ENCODE data around the gene USP35.

Gene USP35

DNA sequence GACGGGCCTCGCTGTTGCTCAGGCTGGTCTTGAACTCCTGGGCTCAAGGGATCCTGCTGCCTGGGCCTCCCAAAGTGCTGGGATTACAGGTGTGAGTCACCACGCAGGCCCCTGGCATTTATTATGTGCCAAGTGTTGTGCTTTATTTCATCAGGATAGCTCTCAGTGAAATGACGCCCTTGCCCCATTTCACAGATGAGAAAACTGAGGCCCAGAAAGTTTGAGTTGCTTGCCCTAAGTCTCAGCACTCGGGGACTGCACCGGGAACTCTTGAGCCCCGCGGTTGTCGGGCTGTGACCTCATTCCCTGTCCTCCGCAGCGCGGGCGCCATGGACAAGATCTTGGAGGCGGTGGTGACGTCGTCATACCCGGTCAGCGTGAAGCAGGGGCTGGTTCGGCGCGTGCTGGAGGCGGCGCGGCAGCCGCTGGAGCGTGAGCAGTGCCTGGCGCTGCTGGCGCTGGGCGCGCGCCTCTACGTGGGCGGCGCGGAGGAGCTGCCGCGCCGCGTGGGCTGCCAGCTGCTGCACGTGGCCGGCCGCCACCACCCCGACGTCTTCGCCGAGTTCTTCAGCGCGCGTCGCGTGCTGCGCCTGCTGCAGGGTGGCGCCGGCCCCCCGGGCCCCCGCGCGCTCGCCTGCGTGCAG lies 7.3 kb downstream of the USP35 start:
- no peak overlapping the region for H3K27ac ChIP-seq (ENCODE audit: low read depth, low read length)
- H3K4me1 ChIP-seq (ENCODE audit: control insufficient read depth in 5 of 5, insufficient read depth in 5 of 5, low read length in 5 of 5) = peaks cover 0 to 21% (median 12%) of the 10 kb centered on the region in 5 donors
- H3K9me3 ChIP-seq (ENCODE audit: control insufficient read depth in 5 of 5, low read length in 5 of 5) = no peaks in the 10 kb centered on the region
- no peak overlapping the region for H3K4me3 ChIP-seq (ENCODE audit: low read depth in 1 of 5, low read length in 5 of 5)
- no peaks in the 10 kb centered on the region for H3K27me3 ChIP-seq (ENCODE audit: control insufficient read depth in 5 of 5, insufficient read depth in 4 of 5, low read length in 5 of 5)
- no peak overlapping the region for H3K9ac ChIP-seq (ENCODE audit: low read length in 5 of 5)
- peaks cover 0 to 41% (median 23%) of the 10 kb centered on the region in 5 donors for H3K36me3 ChIP-seq (ENCODE audit: control insufficient read depth in 5 of 5, insufficient read depth in 5 of 5, low read length in 5 of 5)

DNA sequence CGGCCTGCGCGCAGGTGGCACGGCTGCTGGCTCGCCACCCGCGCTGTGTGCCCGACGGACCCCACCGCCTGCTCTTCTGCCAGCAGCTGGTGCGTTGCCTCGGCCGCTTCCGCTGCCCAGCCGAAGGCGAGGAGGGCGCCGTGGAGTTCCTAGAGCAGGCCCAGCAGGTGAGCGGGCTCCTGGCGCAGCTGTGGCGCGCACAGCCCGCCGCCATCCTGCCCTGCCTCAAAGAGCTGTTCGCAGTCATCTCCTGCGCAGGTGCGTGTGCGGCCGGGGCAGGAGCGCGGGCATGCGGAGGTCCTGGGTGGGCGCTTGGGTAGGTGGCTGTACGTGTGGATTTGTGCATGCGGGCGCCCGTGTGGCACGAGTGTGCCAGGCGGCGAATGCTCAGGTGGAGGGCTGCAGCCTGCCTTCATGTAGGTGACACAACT lies 8.0 kb downstream of the USP35 start:
- no peak overlapping the region for H3K27ac ChIP-seq (ENCODE audit: low read depth, low read length)
- peaks cover 0 to 20% (median 12%) of the 10 kb centered on the region in 5 donors for H3K4me1 ChIP-seq (ENCODE audit: control insufficient read depth in 5 of 5, insufficient read depth in 5 of 5, low read length in 5 of 5)
- H3K9ac ChIP-seq (ENCODE audit: low read length in 5 of 5) = no peak overlapping the region
- no peak overlapping the region for H3K4me3 ChIP-seq (ENCODE audit: low read depth in 1 of 5, low read length in 5 of 5)
- no peaks in the 10 kb centered on the region for H3K27me3 ChIP-seq (ENCODE audit: control insufficient read depth in 5 of 5, insufficient read depth in 4 of 5, low read length in 5 of 5)
- H3K36me3 ChIP-seq (ENCODE audit: control insufficient read depth in 5 of 5, insufficient read depth in 5 of 5, low read length in 5 of 5) = peaks cover 0 to 48% (median 26%) of the 10 kb centered on the region in 5 donors
- no peaks in the 10 kb centered on the region for H3K9me3 ChIP-seq (ENCODE audit: control insufficient read depth in 5 of 5, low read length in 5 of 5)

DNA sequence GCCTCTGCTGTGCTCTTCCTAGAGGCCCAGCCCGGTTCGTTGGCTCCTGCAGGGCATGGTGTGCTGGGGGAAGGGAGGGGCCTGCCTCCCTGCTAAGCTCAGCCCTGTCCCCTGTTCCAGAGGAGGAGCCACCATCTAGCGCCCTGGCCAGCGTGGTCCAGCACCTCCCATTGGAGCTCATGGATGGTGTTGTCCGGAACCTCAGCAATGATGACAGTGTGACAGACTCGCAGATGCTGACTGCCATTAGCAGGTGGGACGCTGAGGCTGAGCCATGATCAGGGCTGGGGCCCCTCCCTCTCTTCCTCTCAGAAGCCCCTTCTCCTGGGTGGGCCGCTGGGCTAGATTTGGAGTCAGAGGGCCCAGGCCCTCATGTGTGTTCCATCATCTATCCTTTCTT lies 9.1 kb downstream of the USP35 start:
- Histone ChIP-seq H3K4me3 (ENCODE audit: low read depth in 1 of 5, low read length in 5 of 5) (no peak overlapping the region), H3K4me1 (ENCODE audit: control insufficient read depth in 5 of 5, insufficient read depth in 5 of 5, low read length in 5 of 5) (peaks cover 0 to 11% (median 5%) of the 10 kb centered on the region in 5 donors), H3K9me3 (ENCODE audit: control insufficient read depth in 5 of 5, low read length in 5 of 5) (no peaks in the 10 kb centered on the region), H3K27ac (ENCODE audit: low read depth, low read length) (no peak overlapping the region), H3K9ac (ENCODE audit: low read length in 5 of 5) (no peak overlapping the region), H3K27me3 (ENCODE audit: control insufficient read depth in 5 of 5, insufficient read depth in 4 of 5, low read length in 5 of 5) (no peaks in the 10 kb centered on the region), H3K36me3 (ENCODE audit: control insufficient read depth in 5 of 5, insufficient read depth in 5 of 5, low read length in 5 of 5) (peaks cover 0 to 48% (median 26%) of the 10 kb centered on the region in 5 donors)

DNA sequence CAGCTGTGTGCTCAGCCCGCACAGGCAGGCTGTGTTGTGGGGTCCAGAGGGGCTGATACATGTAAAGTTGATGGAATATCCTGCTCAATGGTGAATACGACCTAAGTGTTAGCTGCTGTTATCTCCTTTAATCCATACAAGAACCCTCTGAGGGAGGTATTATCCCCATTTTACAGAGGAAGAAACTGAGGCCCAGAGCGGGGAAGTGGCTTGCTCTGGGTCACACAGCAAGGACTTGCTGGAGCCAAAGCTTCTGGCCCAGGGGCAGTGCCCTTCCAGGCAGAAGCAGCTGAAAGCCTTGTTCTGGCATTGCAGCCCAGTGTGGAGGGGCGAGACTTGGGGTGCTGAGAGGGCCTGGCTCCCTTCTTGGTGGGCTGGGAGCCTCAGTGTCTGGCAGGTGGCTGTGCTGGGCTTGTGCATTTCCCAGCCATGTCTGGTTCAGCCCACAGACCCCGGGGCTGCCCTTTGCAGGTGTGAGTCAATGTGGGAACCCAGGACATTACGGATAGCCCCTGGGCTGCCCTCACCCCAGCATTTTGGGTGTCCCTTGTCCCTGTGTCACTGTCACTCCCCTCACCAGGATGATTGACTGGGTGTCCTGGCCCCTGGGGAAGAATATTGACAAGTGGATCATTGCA lies 10.4 kb downstream of the USP35 start:
- H3K36me3 ChIP-seq (ENCODE audit: control insufficient read depth in 5 of 5, insufficient read depth in 5 of 5, low read length in 5 of 5) = peaks cover 0 to 48% (median 24%) of the 10 kb centered on the region in 5 donors
- H3K4me3 ChIP-seq (ENCODE audit: low read depth in 1 of 5, low read length in 5 of 5) = no peak overlapping the region
- no peak overlapping the region for H3K9ac ChIP-seq (ENCODE audit: low read length in 5 of 5)
- H3K27ac ChIP-seq (ENCODE audit: low read depth, low read length) = no peak overlapping the region
- peaks cover 0 to 5% (median 0%) of the 10 kb centered on the region in 5 donors for H3K4me1 ChIP-seq (ENCODE audit: control insufficient read depth in 5 of 5, insufficient read depth in 5 of 5, low read length in 5 of 5)
- no peaks in the 10 kb centered on the region for H3K27me3 ChIP-seq (ENCODE audit: control insufficient read depth in 5 of 5, insufficient read depth in 4 of 5, low read length in 5 of 5)
- no peaks in the 10 kb centered on the region for H3K9me3 ChIP-seq (ENCODE audit: control insufficient read depth in 5 of 5, low read length in 5 of 5)

DNA sequence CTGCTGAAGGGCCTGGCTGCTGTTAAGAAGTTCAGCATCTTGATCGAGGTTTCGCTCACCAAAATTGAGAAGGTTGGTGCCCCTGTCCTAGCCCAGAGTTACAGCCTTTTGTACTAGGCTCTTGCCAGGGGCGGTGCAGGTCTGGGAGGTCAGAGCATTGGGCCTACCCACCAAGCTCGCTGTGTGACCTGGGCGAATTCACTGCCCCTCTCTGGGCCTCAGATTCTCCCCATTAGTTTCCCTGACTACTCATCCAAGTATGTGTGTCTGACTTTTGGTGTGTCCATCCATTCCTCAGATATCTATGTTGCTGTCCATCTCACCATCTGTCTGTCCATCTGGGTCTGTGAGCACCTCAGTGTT lies 10.9 kb downstream of the USP35 start:
- no peaks in the 10 kb centered on the region for H3K27me3 ChIP-seq (ENCODE audit: control insufficient read depth in 5 of 5, insufficient read depth in 4 of 5, low read length in 5 of 5)
- no peaks in the 10 kb centered on the region for H3K9me3 ChIP-seq (ENCODE audit: control insufficient read depth in 5 of 5, low read length in 5 of 5)
- H3K36me3 ChIP-seq (ENCODE audit: control insufficient read depth in 5 of 5, insufficient read depth in 5 of 5, low read length in 5 of 5) = peaks cover 0 to 49% (median 24%) of the 10 kb centered on the region in 5 donors
- peaks cover 0 to 5% (median 0%) of the 10 kb centered on the region in 5 donors for H3K4me1 ChIP-seq (ENCODE audit: control insufficient read depth in 5 of 5, insufficient read depth in 5 of 5, low read length in 5 of 5)
- H3K27ac ChIP-seq (ENCODE audit: low read depth, low read length) = no peak overlapping the region
- no peak overlapping the region for H3K9ac ChIP-seq (ENCODE audit: low read length in 5 of 5)
- no peak overlapping the region for H3K4me3 ChIP-seq (ENCODE audit: low read depth in 1 of 5, low read length in 5 of 5)

DNA sequence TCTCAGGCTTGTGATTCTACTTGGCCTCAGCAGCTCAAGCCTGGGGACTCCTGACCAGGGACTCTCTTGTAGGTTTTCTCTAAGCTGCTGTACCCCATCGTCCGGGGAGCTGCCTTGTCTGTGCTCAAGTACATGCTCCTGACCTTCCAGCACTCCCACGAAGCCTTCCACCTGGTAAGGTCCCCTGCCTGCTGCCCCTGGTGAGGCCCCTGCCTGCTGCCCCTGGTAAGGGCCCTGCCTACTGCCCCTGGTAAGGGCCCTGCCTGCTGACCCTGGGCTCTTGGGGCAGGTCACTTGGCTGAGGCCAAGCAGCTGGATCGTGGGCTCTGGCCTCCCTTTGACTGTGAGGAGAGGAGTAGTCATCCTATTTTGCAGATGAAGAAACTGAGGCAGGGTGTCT lies 11.3 kb downstream of the USP35 start:
- no peak overlapping the region for H3K9ac ChIP-seq (ENCODE audit: low read length in 5 of 5)
- H3K4me1 ChIP-seq (ENCODE audit: control insufficient read depth in 5 of 5, insufficient read depth in 5 of 5, low read length in 5 of 5) = peaks cover 0 to 5% (median 0%) of the 10 kb centered on the region in 5 donors
- peaks cover 0 to 54% (median 25%) of the 10 kb centered on the region in 5 donors for H3K36me3 ChIP-seq (ENCODE audit: control insufficient read depth in 5 of 5, insufficient read depth in 5 of 5, low read length in 5 of 5)
- H3K27ac ChIP-seq (ENCODE audit: low read depth, low read length) = no peak overlapping the region
- H3K9me3 ChIP-seq (ENCODE audit: control insufficient read depth in 5 of 5, low read length in 5 of 5) = no peaks in the 10 kb centered on the region
- no peaks in the 10 kb centered on the region for H3K27me3 ChIP-seq (ENCODE audit: control insufficient read depth in 5 of 5, insufficient read depth in 4 of 5, low read length in 5 of 5)
- H3K4me3 ChIP-seq (ENCODE audit: low read depth in 1 of 5, low read length in 5 of 5) = no peak overlapping the region

DNA sequence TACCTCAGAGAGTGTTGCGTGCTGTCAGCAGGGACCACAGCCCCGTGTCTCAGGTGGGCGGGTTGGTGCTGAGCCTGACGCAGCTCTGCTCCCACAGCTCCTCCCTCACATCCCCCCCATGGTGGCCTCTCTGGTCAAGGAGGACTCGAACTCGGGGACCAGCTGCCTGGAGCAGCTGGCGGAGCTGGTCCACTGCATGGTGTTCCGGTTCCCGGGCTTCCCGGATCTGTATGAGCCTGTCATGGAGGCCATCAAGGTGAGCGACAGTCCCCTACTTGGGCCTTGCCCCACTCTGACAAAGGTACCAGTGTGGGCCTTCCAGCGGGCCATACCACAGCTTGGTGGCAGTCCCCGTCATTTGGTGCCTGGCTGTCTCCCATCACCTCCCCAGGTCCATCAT lies 11.8 kb downstream of the USP35 start:
- Histone ChIP-seq H3K27ac (ENCODE audit: low read depth, low read length) (no peak overlapping the region), H3K4me1 (ENCODE audit: control insufficient read depth in 5 of 5, insufficient read depth in 5 of 5, low read length in 5 of 5) (peaks cover 0 to 5% (median 0%) of the 10 kb centered on the region in 5 donors), H3K36me3 (ENCODE audit: control insufficient read depth in 5 of 5, insufficient read depth in 5 of 5, low read length in 5 of 5) (peaks cover 0 to 55% (median 28%) of the 10 kb centered on the region in 5 donors), H3K27me3 (ENCODE audit: control insufficient read depth in 5 of 5, insufficient read depth in 4 of 5, low read length in 5 of 5) (no peaks in the 10 kb centered on the region), H3K4me3 (ENCODE audit: low read depth in 1 of 5, low read length in 5 of 5) (no peak overlapping the region), H3K9ac (ENCODE audit: low read length in 5 of 5) (no peak overlapping the region), H3K9me3 (ENCODE audit: control insufficient read depth in 5 of 5, low read length in 5 of 5) (no peaks in the 10 kb centered on the region)

DNA sequence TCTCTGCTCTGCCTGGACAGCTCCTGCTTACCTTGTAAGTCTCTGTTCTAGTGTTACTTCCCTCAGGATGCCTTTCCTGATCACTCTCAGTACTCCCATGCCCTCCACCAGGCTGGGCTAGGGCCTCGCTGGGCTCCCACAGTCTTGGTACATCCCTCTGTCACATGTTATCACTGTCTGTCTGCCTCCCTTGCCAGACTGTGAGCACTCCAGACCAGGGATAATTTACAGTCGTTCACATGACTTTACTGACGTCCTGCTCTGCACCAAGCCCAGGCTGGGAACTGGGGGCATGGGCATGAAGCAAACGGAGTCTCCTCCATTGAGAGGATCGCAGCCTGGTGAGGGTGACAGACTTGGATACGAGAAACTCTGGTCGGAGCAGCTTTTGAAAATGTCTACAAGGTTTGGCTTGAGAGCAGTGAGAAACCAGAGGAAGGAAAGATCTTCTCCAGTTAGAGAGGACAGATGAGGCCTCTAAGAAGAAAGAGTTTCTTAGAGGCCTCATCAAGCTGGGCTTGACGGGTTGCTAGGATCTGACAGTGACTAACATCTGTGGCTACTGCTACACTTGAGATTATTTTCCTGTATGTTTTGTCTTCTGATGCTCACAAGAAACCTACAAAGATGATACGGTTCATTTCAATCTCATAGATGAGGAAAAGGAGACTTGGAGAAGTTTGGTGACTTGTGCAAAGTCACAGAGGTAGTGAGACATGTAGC lies 12.5 kb downstream of the USP35 start:
- no peaks in the 10 kb centered on the region for H3K27me3 ChIP-seq (ENCODE audit: control insufficient read depth in 5 of 5, insufficient read depth in 4 of 5, low read length in 5 of 5)
- H3K4me3 ChIP-seq (ENCODE audit: low read depth in 1 of 5, low read length in 5 of 5) = no peak overlapping the region
- H3K27ac ChIP-seq (ENCODE audit: low read depth, low read length) = no peak overlapping the region
- no peaks in the 10 kb centered on the region for H3K9me3 ChIP-seq (ENCODE audit: control insufficient read depth in 5 of 5, low read length in 5 of 5)
- H3K36me3 ChIP-seq (ENCODE audit: control insufficient read depth in 5 of 5, insufficient read depth in 5 of 5, low read length in 5 of 5) = peaks cover 0 to 62% (median 32%) of the 10 kb centered on the region in 5 donors
- H3K9ac ChIP-seq (ENCODE audit: low read length in 5 of 5) = no peak overlapping the region
- peaks cover 0 to 5% (median 0%) of the 10 kb centered on the region in 5 donors for H3K4me1 ChIP-seq (ENCODE audit: control insufficient read depth in 5 of 5, insufficient read depth in 5 of 5, low read length in 5 of 5)

DNA sequence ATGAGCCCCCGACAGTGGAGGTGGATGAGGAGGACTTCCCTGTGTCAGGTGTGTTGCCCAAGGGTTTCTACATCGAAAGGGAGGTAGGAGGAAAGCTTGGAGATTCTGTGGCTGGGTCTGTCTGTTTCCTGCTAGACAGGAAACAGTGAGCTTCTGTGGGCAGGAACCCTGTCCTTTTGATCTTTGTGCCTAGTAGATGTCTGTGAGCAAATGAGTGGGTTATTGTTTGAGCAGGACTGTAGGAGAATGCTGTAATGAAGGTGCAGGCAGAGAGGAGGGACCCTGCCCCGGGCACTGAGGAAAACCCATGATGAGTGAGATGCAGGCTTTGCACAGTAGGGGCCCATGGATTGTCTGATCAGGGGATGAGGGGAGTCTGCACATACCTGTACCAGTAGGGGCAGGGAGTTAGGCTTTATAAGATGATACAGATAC lies 14.0 kb downstream of the USP35 start:
- Histone ChIP-seq H3K9me3 (ENCODE audit: control insufficient read depth in 5 of 5, low read length in 5 of 5) (no peaks in the 10 kb centered on the region), H3K27me3 (ENCODE audit: control insufficient read depth in 5 of 5, insufficient read depth in 4 of 5, low read length in 5 of 5) (no peaks in the 10 kb centered on the region), H3K36me3 (ENCODE audit: control insufficient read depth in 5 of 5, insufficient read depth in 5 of 5, low read length in 5 of 5) (peaks cover 0 to 64% (median 37%) of the 10 kb centered on the region in 5 donors), H3K4me1 (ENCODE audit: control insufficient read depth in 5 of 5, insufficient read depth in 5 of 5, low read length in 5 of 5) (peaks cover 0 to 8% (median 4%) of the 10 kb centered on the region in 5 donors), H3K27ac (ENCODE audit: low read depth, low read length) (no peak overlapping the region), H3K9ac (ENCODE audit: low read length in 5 of 5) (no peak overlapping the region), H3K4me3 (ENCODE audit: low read depth in 1 of 5, low read length in 5 of 5) (no peak overlapping the region)

DNA sequence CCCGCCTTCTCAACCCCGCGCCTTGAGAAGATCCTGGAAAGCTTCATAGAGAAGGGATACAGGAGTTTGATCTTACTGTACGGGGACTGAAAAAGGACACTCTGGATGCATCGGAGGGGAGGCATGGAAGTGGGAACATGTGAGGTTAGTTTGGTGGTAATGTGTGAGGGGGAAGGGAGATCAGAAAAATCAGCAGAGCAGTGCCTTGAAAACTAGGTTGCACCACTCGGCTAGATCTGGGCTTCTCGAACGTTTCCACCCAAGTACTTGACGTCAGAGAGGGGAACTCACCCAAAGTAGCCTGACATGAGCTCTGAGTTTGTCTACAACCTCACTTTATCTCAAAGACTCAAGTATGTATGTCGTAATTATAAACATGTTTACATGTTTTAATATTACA lies 14.5 kb downstream of the USP35 start:
- H3K4me1 ChIP-seq (ENCODE audit: control insufficient read depth in 5 of 5, insufficient read depth in 5 of 5, low read length in 5 of 5) = peaks cover 0 to 12% (median 5%) of the 10 kb centered on the region in 5 donors
- H3K27ac ChIP-seq (ENCODE audit: low read depth, low read length) = no peak overlapping the region
- H3K36me3 ChIP-seq (ENCODE audit: control insufficient read depth in 5 of 5, insufficient read depth in 5 of 5, low read length in 5 of 5) = peaks cover 0 to 62% (median 38%) of the 10 kb centered on the region in 5 donors
- no peak overlapping the region for H3K9ac ChIP-seq (ENCODE audit: low read length in 5 of 5)
- H3K4me3 ChIP-seq (ENCODE audit: low read depth in 1 of 5, low read length in 5 of 5) = no peak overlapping the region
- H3K27me3 ChIP-seq (ENCODE audit: control insufficient read depth in 5 of 5, insufficient read depth in 4 of 5, low read length in 5 of 5) = no peaks in the 10 kb centered on the region
- no peaks in the 10 kb centered on the region for H3K9me3 ChIP-seq (ENCODE audit: control insufficient read depth in 5 of 5, low read length in 5 of 5)
